BLaER1 (cell line): ENCODE results near the gene DPYSL4.
A peak's percentile ranks its signal among the peaks of the same experiment; 100 is the strongest.

Experiments used
- H3K27ac ChIP-seq: shearing (Covaris generic); formaldehyde crosslinking; 2 replicates; pipeline ENCODE4 v1.8.1; 2022
- H3K27me3 ChIP-seq: shearing (Covaris generic); formaldehyde crosslinking; 2 replicates; pipeline ENCODE4 v1.8.1; 2022
- H3K36me3 ChIP-seq: shearing (Covaris generic); formaldehyde crosslinking; 2 replicates; pipeline ENCODE4 v1.8.1; 2022
- H3K4me1 ChIP-seq: shearing (Covaris generic); formaldehyde crosslinking; 2 replicates; pipeline ENCODE4 v1.8.1; 2022
- H3K4me2 ChIP-seq: shearing (Covaris generic); formaldehyde crosslinking; 2 replicates; pipeline ENCODE4 v1.8.1; 2022
- H3K4me3 ChIP-seq: shearing (Covaris generic); formaldehyde crosslinking; 2 replicates; pipeline ENCODE4 v1.8.1; 2022
- H3K9ac ChIP-seq: shearing (Covaris generic); formaldehyde crosslinking; 2 replicates; pipeline ENCODE4 v1.8.1; 2022
- H3K9me3 ChIP-seq: shearing (Covaris generic); formaldehyde crosslinking; 2 replicates; pipeline ENCODE4 v1.8.1; 2022
- H4K20me1 ChIP-seq: shearing (Covaris generic); formaldehyde crosslinking; 2 replicates; pipeline ENCODE4 v1.8.1; 2022
- Cebpa-rat ChIP-seq: shearing (Covaris generic); IDR thresholded peaks from 2 replicates; pipeline ENCODE4 v1.8.1; 2022

The DPYSL4 gene

DNA sequence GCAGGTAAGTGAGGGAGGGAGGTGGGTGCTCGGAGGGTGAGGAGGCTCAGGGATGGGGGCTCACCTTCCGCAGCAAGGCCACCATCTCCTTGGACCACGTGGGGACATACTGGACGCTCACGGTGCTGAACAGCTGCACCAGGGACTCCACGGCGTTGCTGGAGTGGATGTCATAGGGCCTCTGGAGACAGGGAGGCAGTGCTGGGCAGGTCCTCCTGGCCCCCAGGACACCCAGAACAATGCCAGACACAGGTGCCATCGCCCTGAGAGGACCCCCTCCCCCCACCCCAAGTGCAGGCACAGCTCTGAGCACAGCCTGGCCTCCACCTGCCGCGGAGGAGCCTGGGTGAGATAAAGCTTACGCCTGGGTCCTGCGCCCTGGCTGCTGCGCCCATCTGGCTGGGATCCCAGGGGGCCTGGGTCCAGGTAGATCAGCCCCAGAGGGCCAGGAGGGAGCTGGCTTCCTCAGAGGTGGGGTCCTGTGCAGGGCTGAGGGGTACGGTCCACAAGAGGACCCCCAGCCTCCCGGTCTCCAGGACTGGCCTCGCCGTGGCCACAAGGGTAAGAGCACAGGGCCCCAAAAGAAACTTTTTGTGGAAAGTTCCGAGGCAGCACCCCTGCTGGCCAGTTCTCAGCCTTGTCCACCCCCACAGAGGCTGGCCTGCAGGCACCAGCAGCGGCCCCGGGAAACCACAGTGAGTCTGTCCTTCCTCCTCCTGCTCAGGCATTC lies 37.8 kb downstream of the DPYSL4 start:
- peaks cover 60% of the 10 kb centered on the region for H3K4me1 ChIP-seq
- H3K27ac ChIP-seq: no peak overlapping the region
- H3K9ac ChIP-seq: no peak overlapping the region
- H3K4me3 ChIP-seq: no peak overlapping the region
- no peaks in the 10 kb centered on the region for H4K20me1 ChIP-seq
- no peak overlapping the region for H3K4me2 ChIP-seq
- H3K36me3 ChIP-seq: no peaks in the 10 kb centered on the region
- no peak for TF ChIP-seq Cebpa-rat
- H3K9me3 ChIP-seq: peaks cover 2% of the 10 kb centered on the region
- H3K27me3 ChIP-seq: no peaks in the 10 kb centered on the region

DNA sequence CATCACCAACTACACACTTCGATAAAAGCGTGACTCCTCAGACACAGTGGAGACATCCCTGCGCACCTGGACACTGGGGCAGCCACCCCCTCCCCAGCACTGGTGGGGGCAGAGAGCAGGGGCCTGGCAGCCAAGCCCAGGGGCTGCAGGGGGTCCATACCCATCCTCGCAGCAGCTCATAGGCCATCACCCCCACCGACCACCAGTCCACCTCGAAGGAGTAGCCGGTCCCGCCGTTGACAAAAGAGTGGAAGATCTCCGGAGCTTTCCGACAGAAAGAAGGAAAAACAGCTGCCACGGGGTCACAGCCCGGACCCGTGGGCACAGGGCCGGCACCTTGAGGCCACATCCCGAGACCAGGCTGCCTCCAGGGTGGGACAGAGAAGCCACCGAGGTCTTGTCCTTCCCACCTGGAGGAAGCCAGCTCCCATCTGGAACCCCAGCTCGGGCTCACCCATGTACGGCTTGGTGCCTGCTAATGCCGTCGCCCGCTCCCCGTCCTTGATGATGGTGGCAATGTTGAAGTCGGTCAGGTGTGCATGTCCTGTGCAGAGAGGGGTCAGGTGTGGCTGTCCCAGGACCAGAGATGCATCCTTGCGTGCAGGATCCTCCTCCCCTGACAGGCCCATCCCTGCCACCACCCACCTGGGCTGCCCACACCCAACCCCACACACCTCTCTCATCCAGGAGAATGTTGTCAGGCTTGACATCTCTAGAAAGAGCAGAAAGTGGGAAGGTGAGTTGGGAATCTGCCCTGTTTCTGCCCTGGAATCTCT lies 38.5 kb downstream of the DPYSL4 start:
- H3K9ac ChIP-seq: no peak overlapping the region
- no peaks in the 10 kb centered on the region for H3K9me3 ChIP-seq
- no peak overlapping the region for H3K4me3 ChIP-seq
- H3K27me3 ChIP-seq: no peaks in the 10 kb centered on the region
- no peak overlapping the region for H3K4me2 ChIP-seq
- H3K4me1 ChIP-seq: peaks cover 63% of the 10 kb centered on the region
- TF ChIP-seq Cebpa-rat: no peak
- no peaks in the 10 kb centered on the region for H4K20me1 ChIP-seq
- no peak overlapping the region for H3K27ac ChIP-seq
- H3K36me3 ChIP-seq: no peaks in the 10 kb centered on the region

DNA sequence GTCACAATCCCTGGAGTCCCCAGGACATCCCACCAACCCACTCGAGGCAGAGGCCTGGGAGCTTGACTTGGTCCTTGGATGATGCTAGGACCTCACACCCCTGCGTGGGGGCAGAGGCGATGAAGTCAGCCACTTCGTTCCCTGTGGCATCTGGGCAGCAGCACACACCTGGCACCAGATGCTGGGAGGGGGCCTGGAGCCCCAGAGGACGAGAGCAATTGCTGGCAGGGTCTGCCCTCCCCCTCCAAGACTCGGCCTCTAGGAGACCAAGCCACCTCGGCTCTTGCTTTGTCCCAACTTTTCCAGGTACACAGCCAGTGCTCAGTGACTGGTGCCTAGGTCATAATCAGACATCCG lies 39.1 kb downstream of the DPYSL4 start:
- Histone ChIP-seq H3K9ac (no peak overlapping the region), H4K20me1 (no peaks in the 10 kb centered on the region), H3K27me3 (no peaks in the 10 kb centered on the region), H3K4me3 (no peak overlapping the region), H3K27ac (no peak overlapping the region), H3K9me3 (no peaks in the 10 kb centered on the region), H3K4me1 (peaks cover 63% of the 10 kb centered on the region), H3K4me2 (no peak overlapping the region), H3K36me3 (no peaks in the 10 kb centered on the region)
- no peak for TF ChIP-seq Cebpa-rat

- no peaks in the 10 kb centered on the region for H3K27me3 ChIP-seq
- H4K20me1 ChIP-seq: no peaks in the 10 kb centered on the region
- no peak overlapping the region for H3K4me3 ChIP-seq
- H3K4me2 ChIP-seq: no peak overlapping the region
- peaks cover 66% of the 10 kb centered on the region for H3K4me1 ChIP-seq
- no peak overlapping the region for H3K9ac ChIP-seq
- no peak for TF ChIP-seq Cebpa-rat
- no peaks in the 10 kb centered on the region for H3K36me3 ChIP-seq
- H3K27ac ChIP-seq: no peak overlapping the region
- no peaks in the 10 kb centered on the region for H3K9me3 ChIP-seq
Observed at GRCh38 chr10:132226586-132227405, 40.0 kb downstream of the DPYSL4 start.

DNA sequence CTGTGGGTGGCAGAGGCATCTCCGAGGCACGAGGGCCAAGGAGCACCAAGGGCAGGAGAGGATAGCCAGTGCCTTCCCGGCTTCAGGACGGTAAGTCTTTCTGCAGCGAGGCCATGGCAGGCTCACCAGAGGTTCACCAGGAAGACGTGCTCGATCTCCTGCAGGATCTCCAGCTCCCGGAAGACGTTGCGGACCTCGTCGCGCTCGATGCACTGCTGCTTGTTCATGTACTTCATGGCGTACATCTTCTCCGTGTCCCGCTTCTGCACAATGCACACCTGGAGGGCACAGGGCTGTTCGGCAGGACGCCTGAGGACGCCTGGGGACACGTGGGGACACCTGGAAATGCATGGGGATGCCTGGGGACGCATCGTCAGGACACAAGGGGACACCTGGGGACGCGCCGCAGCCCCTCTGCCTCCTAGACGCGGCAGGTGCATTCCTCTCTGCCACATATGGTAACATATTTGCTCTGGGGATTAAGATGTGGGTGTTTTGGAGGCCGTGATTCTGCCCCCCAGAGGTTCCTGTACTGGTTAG lies 41.2 kb downstream of the DPYSL4 start:
- H3K4me2 ChIP-seq: peak overlapping the region; percentile 84
- H3K4me3 ChIP-seq: no peak overlapping the region
- no peak overlapping the region for H3K9ac ChIP-seq
- no peaks in the 10 kb centered on the region for H4K20me1 ChIP-seq
- H3K27ac ChIP-seq: no peak overlapping the region
- no peaks in the 10 kb centered on the region for H3K36me3 ChIP-seq
- H3K9me3 ChIP-seq: no peaks in the 10 kb centered on the region
- H3K27me3 ChIP-seq: no peaks in the 10 kb centered on the region
- H3K4me1 ChIP-seq: peaks cover 72% of the 10 kb centered on the region
- TF ChIP-seq Cebpa-rat: no peak

- no peaks in the 10 kb centered on the region for H3K27me3 ChIP-seq
- peak overlapping the region; percentile 75; the same call in 1 of the 2 replicates for H3K27ac ChIP-seq
- no peaks in the 10 kb centered on the region for H4K20me1 ChIP-seq
- H3K4me1 ChIP-seq: peaks cover 72% of the 10 kb centered on the region
- TF ChIP-seq Cebpa-rat: no peak
- no peak overlapping the region for H3K4me3 ChIP-seq
- peak overlapping the region; percentile 84 for H3K4me2 ChIP-seq
- no peak overlapping the region for H3K9ac ChIP-seq
- H3K36me3 ChIP-seq: no peaks in the 10 kb centered on the region
- H3K9me3 ChIP-seq: no peaks in the 10 kb centered on the region
Observed at GRCh38 chr10:132228616-132229015, 41.9 kb downstream of the DPYSL4 start.

GRCh38 chr10:132229096-132229495 lies 42.3 kb downstream of the DPYSL4 start:
- TF ChIP-seq Cebpa-rat: no peak
- Histone ChIP-seq H3K27me3 (no peaks in the 10 kb centered on the region), H4K20me1 (no peaks in the 10 kb centered on the region), H3K4me2 (peak overlapping the region; percentile 84), H3K9ac (no peak overlapping the region), H3K27ac (peak overlapping the region; percentile 75), H3K4me1 (peaks cover 72% of the 10 kb centered on the region), H3K36me3 (no peaks in the 10 kb centered on the region), H3K4me3 (no peak overlapping the region), H3K9me3 (no peaks in the 10 kb centered on the region)

DNA sequence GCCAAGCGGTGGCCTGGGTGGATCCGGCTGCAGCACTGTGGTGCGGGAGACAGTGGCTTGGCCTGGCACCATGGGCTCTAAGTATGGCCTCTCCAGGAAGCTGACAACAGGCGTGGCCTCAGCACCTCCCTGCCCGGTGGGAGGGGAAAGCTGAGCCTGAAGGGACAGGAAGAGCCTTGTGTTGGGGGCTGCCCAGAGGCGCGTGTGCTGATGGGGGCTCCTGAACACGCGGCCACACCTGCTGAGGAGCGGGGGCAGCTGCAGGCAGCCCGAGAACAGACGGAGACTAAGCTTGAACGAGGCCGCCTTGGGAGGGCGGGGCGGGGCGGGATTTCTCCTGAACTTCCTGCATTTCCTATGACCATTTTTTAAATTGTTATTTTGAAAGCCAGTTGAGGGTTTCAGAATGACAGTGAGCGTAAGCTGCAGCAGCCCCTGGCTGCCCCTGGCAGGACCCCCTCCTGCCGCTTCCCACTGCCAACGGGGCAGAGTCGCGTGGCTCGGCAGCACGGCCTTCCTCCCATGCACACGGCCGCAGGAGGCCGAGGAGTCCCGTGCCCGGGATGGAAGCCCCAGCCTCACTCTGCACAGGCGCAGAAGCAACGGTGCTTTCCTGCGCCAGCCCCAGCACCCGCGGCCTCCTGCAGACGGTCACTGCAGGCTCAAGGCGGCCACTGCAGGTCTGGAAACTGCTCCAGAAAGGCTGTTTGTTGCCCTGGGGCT lies 43.2 kb downstream of the DPYSL4 start:
- peaks cover 81% of the 10 kb centered on the region for H3K4me1 ChIP-seq
- H3K4me2 ChIP-seq: peak overlapping the region; percentile 84
- no peaks in the 10 kb centered on the region for H3K27me3 ChIP-seq
- peak overlapping the region; percentile 75 for H3K27ac ChIP-seq
- no peaks in the 10 kb centered on the region for H4K20me1 ChIP-seq
- H3K9ac ChIP-seq: 0 out of 2 replicates have a peak overlapping the region, but pooled peaks have one; percentile 45
- no peak for TF ChIP-seq Cebpa-rat
- 0 out of 2 replicates have a peak overlapping the region, but pooled peaks have one; percentile 33 for H3K4me3 ChIP-seq
- no peaks in the 10 kb centered on the region for H3K36me3 ChIP-seq
- no peaks in the 10 kb centered on the region for H3K9me3 ChIP-seq
